ENCODE measurements around the gene CDC5L.

The CDC5L gene

DNA sequence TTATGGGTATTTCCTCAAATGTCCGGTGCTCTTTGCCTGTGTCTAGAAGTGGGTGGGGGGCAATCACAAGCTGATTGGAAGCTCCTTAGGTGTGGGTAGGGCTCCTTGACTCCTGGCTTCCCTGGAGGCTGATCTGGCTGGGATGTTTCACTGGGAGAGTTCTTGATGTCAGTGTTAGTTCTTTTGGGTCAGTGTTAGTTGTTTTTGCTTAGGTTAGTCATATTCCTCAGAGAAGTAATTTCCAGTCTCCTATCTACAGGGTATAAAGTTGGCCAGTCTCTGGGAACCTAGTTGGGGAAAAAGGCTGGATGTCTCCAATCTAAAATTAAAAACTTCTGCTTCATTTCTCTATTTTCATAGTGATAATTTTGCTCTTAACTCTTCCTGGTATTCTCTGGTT is 23.6 kb downstream of the CDC5L start:
- TF ChIP-seq, protein P1, sequence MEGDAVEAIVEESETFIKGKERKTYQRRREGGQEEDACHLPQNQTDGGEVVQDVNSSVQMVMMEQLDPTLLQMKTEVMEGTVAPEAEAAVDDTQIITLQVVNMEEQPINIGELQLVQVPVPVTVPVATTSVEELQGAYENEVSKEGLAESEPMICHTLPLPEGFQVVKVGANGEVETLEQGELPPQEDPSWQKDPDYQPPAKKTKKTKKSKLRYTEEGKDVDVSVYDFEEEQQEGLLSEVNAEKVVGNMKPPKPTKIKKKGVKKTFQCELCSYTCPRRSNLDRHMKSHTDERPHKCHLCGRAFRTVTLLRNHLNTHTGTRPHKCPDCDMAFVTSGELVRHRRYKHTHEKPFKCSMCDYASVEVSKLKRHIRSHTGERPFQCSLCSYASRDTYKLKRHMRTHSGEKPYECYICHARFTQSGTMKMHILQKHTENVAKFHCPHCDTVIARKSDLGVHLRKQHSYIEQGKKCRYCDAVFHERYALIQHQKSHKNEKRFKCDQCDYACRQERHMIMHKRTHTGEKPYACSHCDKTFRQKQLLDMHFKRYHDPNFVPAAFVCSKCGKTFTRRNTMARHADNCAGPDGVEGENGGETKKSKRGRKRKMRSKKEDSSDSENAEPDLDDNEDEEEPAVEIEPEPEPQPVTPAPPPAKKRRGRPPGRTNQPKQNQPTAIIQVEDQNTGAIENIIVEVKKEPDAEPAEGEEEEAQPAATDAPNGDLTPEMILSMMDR (IDR thresholded peaks at IDR 0.05; ENCODE audit: insufficient read depth, low read depth, low read length, missing control alignments): no peak
- no peak overlapping the region for H3K4me3 ChIP-seq (ENCODE audit: low read depth, low read length)
- DNase-seq (ENCODE audit: low read depth): no peak

DNA sequence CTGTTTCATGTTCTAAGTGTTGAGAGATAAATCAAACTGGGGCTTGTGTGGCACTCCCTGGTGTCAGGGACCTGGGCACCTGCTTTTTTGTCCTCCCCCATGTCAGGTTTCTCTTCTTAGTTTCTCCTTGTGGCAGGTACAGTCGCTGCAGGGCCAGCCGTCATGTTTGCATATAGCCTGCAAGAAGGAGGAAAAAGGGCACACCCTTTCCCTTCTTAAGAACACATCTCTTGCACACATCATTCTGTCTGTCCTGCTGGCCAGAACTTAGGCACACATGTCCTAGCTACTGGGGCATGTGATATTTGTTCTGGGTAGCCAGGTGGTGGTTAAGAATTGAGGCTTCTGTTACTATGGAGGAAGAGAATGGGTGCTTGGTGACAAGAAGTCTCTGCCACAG is 27.9 kb downstream of the CDC5L start:
- TF ChIP-seq, protein P1 (IDR thresholded peaks at IDR 0.05; ENCODE audit: insufficient read depth, low read depth, low read length, missing control alignments): no peak
- no peak overlapping the region for H3K4me3 ChIP-seq (ENCODE audit: low read depth, low read length)
- peak; percentile 14 for DNase-seq (ENCODE audit: low read depth)

DNA sequence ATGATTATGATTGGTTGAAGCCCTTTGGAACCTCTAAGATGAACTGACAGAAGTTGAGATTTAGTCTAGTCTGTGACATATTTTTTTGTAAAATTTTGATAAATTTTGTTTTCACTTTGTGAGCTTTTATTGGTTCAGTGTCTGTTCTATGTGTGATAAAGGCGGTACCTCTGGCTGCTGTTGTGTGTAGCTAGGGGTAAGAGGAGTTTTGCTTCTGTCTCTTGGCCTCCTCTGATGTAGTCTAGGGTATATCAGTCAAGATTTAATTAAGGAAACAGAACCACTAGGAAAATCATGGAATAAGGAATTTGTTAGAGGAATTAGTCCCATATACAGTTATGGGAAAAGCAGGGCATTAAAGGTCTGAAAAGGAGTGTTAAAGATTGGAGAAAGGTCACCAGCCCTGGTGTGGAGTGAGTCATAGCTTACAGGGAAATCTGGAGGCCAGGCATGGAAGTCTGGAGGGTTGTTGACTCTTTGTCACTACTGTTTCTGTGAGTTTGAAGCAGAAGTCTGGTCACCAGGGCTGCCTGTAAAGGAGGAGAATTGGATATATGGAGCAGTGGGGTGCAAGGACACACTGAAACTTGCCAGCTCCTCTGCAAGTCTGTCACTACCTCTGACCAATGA is 28.5 kb downstream of the CDC5L start:
- DNase-seq (ENCODE audit: low read depth): no peak
- no peak overlapping the region for H3K4me3 ChIP-seq (ENCODE audit: low read depth, low read length)
- TF ChIP-seq, protein P1 (IDR thresholded peaks at IDR 0.05; ENCODE audit: insufficient read depth, low read depth, low read length, missing control alignments): no peak

DNA sequence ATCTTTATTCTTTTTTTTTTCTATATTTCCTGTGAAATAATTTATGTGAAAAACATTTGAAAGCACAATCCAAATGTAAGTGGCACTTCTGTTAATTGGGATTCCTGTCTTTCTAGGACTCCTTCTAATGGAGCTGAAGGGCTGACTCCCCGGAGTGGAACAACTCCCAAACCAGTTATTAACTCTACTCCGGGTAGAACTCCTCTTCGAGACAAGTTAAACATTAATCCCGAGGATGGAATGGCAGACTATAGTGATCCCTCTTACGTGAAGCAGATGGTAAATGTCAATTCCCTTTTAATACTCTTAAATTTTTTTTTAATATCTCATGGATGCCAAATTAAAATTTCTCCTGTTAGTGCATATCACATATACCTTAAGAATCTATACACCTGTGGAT is 35.0 kb downstream of the CDC5L start:
- no peak overlapping the region for H3K4me3 ChIP-seq (ENCODE audit: low read depth, low read length)
- TF ChIP-seq, protein P1 (IDR thresholded peaks at IDR 0.05; ENCODE audit: insufficient read depth, low read depth, low read length, missing control alignments): no peak
- no peak for DNase-seq (ENCODE audit: low read depth)

DNA sequence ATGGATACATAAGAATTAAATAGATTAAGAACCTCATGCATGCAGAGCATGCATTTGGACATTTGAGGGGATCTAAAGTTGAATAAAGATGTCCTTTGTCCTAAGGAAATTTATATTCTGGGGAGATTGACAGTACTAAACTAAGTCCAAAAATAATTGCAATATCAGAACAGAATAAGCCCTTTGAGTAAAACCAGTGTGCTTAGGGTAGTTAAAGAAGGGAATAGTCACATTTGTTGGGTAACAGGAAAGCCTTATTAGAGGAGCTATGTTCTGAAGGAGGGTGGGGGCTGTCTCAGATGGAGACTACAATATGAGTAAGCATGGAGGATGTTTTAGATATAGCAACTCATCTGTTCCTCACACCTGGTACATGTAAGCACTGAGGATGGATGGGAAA is 35.8 kb downstream of the CDC5L start:
- no peak for DNase-seq (ENCODE audit: low read depth)
- no peak overlapping the region for H3K4me3 ChIP-seq (ENCODE audit: low read depth, low read length)
- TF ChIP-seq, protein P1 (IDR thresholded peaks at IDR 0.05; ENCODE audit: insufficient read depth, low read depth, low read length, missing control alignments): no peak

DNA sequence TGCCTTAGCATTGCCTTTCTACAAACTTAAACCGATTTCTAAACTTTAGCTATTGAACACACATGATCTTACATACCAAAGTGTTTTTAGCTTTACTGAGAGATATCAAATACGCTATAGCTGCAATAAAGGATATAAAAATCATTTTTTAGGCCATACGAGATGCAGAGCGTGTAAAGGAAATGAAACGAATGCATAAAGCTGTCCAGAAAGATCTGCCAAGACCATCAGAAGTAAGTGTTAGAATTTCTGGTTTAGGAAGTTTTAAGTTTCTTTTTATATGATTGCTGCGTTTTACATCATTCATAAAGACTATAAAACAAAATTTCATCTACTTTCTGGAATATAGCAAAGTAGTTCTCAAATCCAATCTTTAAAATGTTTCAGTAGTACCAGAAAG is 38.4 kb downstream of the CDC5L start:
- DNase-seq (ENCODE audit: low read depth): no peak
- TF ChIP-seq, protein P1 (IDR thresholded peaks at IDR 0.05; ENCODE audit: insufficient read depth, low read depth, low read length, missing control alignments): no peak
- no peak overlapping the region for H3K4me3 ChIP-seq (ENCODE audit: low read depth, low read length)

DNA sequence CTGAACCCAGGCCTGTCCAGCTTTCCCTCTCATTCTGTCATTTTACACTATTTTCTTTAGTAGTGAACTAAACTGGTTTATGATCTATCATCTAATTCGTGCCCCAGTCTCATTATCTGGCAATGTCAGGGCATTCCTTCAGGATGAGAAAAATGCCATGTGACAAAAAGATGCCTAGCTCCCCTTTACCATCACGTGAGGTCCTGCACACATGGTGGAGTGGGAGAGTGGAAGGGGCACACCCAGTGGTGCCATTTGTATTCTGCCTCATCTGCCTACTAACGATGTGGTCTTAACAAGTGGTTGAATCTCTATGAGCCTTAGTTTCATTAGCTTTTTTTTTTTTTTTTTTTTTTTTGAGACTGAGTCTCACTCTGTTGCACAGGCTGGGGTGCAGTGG is 41.2 kb downstream of the CDC5L start:
- TF ChIP-seq, protein P1 (IDR thresholded peaks at IDR 0.05; ENCODE audit: insufficient read depth, low read depth, low read length, missing control alignments): no peak
- DNase-seq (ENCODE audit: low read depth): no peak
- H3K4me3 ChIP-seq (ENCODE audit: low read depth, low read length): no peak overlapping the region
